ENCODE results near the gene AMOTL1. TPM values are rescaled to one million over a fixed set of nuclear protein-coding genes. Genes with fewer than 3 reads are reported as not detected.
A peak's percentile ranks its signal among the peaks of the same experiment; 100 is the strongest.

Gene AMOTL1
- total RNA-seq, 1 donor from 2014 or later: 57.2 TPM

- Histone ChIP-seq H3K4me1 (peaks cover 16% of the 10 kb centered on the region), H3K36me3 (no peaks in the 10 kb centered on the region), H3K27me3 (ENCODE audit: low read depth) (peaks cover 3% of the 10 kb centered on the region), H3K4me3 (no peak overlapping the region), H3K9me3 (no peaks in the 10 kb centered on the region), H3K27ac (no peak overlapping the region)
- ATAC-seq (no peak), DNase-seq (no peak)
- intact Hi-C loops (cut with DNase I): no loop called here
- no peak for TF ChIP-seq CTCF (IDR thresholded peaks at IDR 0.05)
Measured at GRCh38 chr11:94737171-94737611, 31.0 kb upstream of the AMOTL1 start.

- no peaks in the 10 kb centered on the region for H3K36me3 ChIP-seq
- no peak for DNase-seq
- ATAC-seq: no peak
- no peak overlapping the region for H3K27ac ChIP-seq
- peaks cover 3% of the 10 kb centered on the region for H3K27me3 ChIP-seq (ENCODE audit: low read depth)
- no peak for TF ChIP-seq CTCF (IDR thresholded peaks at IDR 0.05)
- H3K9me3 ChIP-seq: no peaks in the 10 kb centered on the region
- intact Hi-C loops (cut with DNase I): no loop called here
- H3K4me1 ChIP-seq: peaks cover 13% of the 10 kb centered on the region
- no peak overlapping the region for H3K4me3 ChIP-seq
Measured at GRCh38 chr11:94738746-94739145, 29.4 kb upstream of the AMOTL1 start.

GRCh38 chr11:94739331-94739730 is 28.8 kb upstream of the AMOTL1 start:
- DNase-seq: no peak
- H3K36me3 ChIP-seq: no peaks in the 10 kb centered on the region
- peaks cover 13% of the 10 kb centered on the region for H3K4me1 ChIP-seq
- peaks cover 3% of the 10 kb centered on the region for H3K27me3 ChIP-seq (ENCODE audit: low read depth)
- intact Hi-C loops (cut with DNase I): no loop called here
- no peaks in the 10 kb centered on the region for H3K9me3 ChIP-seq
- no peak overlapping the region for H3K27ac ChIP-seq
- no peak overlapping the region for H3K4me3 ChIP-seq
- ATAC-seq: no peak
- no peak for TF ChIP-seq CTCF (IDR thresholded peaks at IDR 0.05)

GRCh38 chr11:94740083-94741021 is 27.8 kb upstream of the AMOTL1 start:
- Histone ChIP-seq H3K27me3 (ENCODE audit: low read depth) (peaks cover 3% of the 10 kb centered on the region), H3K4me1 (peaks cover 13% of the 10 kb centered on the region), H3K4me3 (peak overlapping the region; percentile 62), H3K27ac (peak overlapping the region; percentile 58), H3K36me3 (no peaks in the 10 kb centered on the region), H3K9me3 (no peaks in the 10 kb centered on the region)
- ATAC-seq (peak; percentile 42 to 69), DNase-seq (peak; percentile 52)
- intact Hi-C loops (cut with DNase I): no loop called here
- no peak for TF ChIP-seq CTCF (IDR thresholded peaks at IDR 0.05)

- H3K9me3 ChIP-seq: no peaks in the 10 kb centered on the region
- H3K27ac ChIP-seq: peak overlapping the region; percentile 58
- peak; percentile 72 to 86 for ATAC-seq
- H3K27me3 ChIP-seq (ENCODE audit: low read depth): peaks cover 3% of the 10 kb centered on the region
- H3K4me3 ChIP-seq: peak overlapping the region; percentile 62
- intact Hi-C loops (cut with DNase I): no loop called here
- H3K4me1 ChIP-seq: peaks cover 13% of the 10 kb centered on the region
- TF ChIP-seq CTCF (IDR thresholded peaks at IDR 0.05): peak; percentile 50
- DNase-seq: peak; percentile 50
- no peaks in the 10 kb centered on the region for H3K36me3 ChIP-seq
Measured at GRCh38 chr11:94741022-94741679, 27.0 kb upstream of the AMOTL1 start.

All from lower lobe of right lung (tissue), 2 donors.